ENCODE measurements around the gene MYCN.
"Not testable (repeated sequence)": the region's sequence is repeated elsewhere in the genome, so short reads cannot be mapped to it uniquely, and the experiment has no call there.

Gene MYCN

DNA sequence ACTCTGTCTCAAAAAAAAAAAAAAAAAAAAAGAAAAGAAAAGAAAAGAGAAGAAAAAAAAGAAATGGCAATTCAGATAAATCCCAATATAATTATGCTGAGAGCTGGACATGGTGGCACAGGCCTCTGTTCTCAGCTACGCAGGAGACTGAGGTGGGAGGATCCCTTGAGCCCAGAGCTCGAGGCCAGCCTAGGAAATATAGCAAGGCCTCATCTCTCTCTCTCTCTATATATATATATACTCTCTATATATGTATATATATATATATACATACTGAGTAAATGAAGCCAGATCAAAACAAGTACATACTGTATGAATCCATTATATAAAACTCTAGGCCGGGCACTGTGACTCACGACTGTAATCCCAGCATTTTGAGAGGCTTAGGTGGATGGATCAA lies 30.6 kb upstream of the MYCN start:
- H3K36me3 ChIP-seq, result no peaks in the 10 kb centered on the region
- no peak overlapping the region for H3K4me3 ChIP-seq (ENCODE audit: low read depth in 1 of 2, low read length in 1 of 2)
- H3K9me3 ChIP-seq, result no peaks in the 10 kb centered on the region
- H3K27ac ChIP-seq, result no peak overlapping the region
- no peaks in the 10 kb centered on the region for H3K27me3 ChIP-seq
- TF ChIP-seq, protein P1, sequence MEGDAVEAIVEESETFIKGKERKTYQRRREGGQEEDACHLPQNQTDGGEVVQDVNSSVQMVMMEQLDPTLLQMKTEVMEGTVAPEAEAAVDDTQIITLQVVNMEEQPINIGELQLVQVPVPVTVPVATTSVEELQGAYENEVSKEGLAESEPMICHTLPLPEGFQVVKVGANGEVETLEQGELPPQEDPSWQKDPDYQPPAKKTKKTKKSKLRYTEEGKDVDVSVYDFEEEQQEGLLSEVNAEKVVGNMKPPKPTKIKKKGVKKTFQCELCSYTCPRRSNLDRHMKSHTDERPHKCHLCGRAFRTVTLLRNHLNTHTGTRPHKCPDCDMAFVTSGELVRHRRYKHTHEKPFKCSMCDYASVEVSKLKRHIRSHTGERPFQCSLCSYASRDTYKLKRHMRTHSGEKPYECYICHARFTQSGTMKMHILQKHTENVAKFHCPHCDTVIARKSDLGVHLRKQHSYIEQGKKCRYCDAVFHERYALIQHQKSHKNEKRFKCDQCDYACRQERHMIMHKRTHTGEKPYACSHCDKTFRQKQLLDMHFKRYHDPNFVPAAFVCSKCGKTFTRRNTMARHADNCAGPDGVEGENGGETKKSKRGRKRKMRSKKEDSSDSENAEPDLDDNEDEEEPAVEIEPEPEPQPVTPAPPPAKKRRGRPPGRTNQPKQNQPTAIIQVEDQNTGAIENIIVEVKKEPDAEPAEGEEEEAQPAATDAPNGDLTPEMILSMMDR (IDR thresholded peaks at IDR 0.05), result no peak
- no peaks in the 10 kb centered on the region for H3K4me1 ChIP-seq (ENCODE audit: control insufficient read depth in 1 of 2, insufficient read depth in 1 of 2, low read depth in 1 of 2, low read length in 1 of 2)

DNA sequence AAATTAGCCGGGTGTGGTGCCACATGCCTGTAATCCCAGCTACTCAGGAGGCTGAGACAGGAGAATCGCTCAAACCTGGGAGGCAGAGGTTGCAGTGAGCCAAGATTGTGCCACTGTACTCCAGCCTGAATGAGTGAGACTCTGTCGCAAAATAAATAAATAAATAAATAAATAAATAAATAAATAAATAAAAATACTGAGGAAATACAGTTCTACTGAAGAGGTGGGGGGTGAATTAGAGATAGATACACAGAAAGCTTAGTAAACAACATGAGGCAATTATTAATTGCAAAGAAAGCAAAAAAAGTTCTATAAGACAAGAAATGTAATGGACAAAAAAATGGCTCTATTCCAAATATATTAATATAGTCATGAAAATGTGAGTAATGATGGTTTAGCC lies 29.1 kb upstream of the MYCN start:
- not testable (repeated sequence) for H3K27ac ChIP-seq; H3K9me3 ChIP-seq; H3K4me3 ChIP-seq (ENCODE audit: low read depth in 1 of 2, low read length in 1 of 2); H3K36me3 ChIP-seq; H3K27me3 ChIP-seq; H3K4me1 ChIP-seq (ENCODE audit: control insufficient read depth in 1 of 2, insufficient read depth in 1 of 2, low read depth in 1 of 2, low read length in 1 of 2)

GRCh38 chr2:15911686-15912085 lies 28.7 kb upstream of the MYCN start:
- no peaks in the 10 kb centered on the region for H3K27me3 ChIP-seq
- H3K9me3 ChIP-seq, result no peaks in the 10 kb centered on the region
- H3K4me3 ChIP-seq (ENCODE audit: low read depth in 1 of 2, low read length in 1 of 2), result no peak overlapping the region
- TF ChIP-seq, protein P1 (IDR thresholded peaks at IDR 0.05), result no peak
- no peaks in the 10 kb centered on the region for H3K36me3 ChIP-seq
- H3K4me1 ChIP-seq (ENCODE audit: control insufficient read depth in 1 of 2, insufficient read depth in 1 of 2, low read depth in 1 of 2, low read length in 1 of 2), result no peaks in the 10 kb centered on the region
- no peak overlapping the region for H3K27ac ChIP-seq

GRCh38 chr2:15912203-15912602 lies 28.1 kb upstream of the MYCN start:
- H3K4me1 ChIP-seq (ENCODE audit: control insufficient read depth in 1 of 2, insufficient read depth in 1 of 2, low read depth in 1 of 2, low read length in 1 of 2), result no peaks in the 10 kb centered on the region
- TF ChIP-seq, protein P1 (IDR thresholded peaks at IDR 0.05), result no peak
- no peaks in the 10 kb centered on the region for H3K9me3 ChIP-seq
- H3K27me3 ChIP-seq, result no peaks in the 10 kb centered on the region
- no peak overlapping the region for H3K27ac ChIP-seq
- no peaks in the 10 kb centered on the region for H3K36me3 ChIP-seq
- no peak overlapping the region for H3K4me3 ChIP-seq (ENCODE audit: low read depth in 1 of 2, low read length in 1 of 2)

- Histone ChIP-seq H3K4me3 (ENCODE audit: low read depth in 1 of 2, low read length in 1 of 2) (no peak overlapping the region), H3K27me3 (no peaks in the 10 kb centered on the region), H3K27ac (no peak overlapping the region), H3K9me3 (no peaks in the 10 kb centered on the region), H3K4me1 (ENCODE audit: control insufficient read depth in 1 of 2, insufficient read depth in 1 of 2, low read depth in 1 of 2, low read length in 1 of 2) (no peaks in the 10 kb centered on the region), H3K36me3 (no peaks in the 10 kb centered on the region)
- TF ChIP-seq, protein P1 (IDR thresholded peaks at IDR 0.05), result no peak
Measured at GRCh38 chr2:15913146-15913545, 27.2 kb upstream of the MYCN start.

- H3K4me1 ChIP-seq (ENCODE audit: control insufficient read depth in 1 of 2, insufficient read depth in 1 of 2, low read depth in 1 of 2, low read length in 1 of 2), result no peaks in the 10 kb centered on the region
- H3K9me3 ChIP-seq, result no peaks in the 10 kb centered on the region
- no peak overlapping the region for H3K27ac ChIP-seq
- no peaks in the 10 kb centered on the region for H3K27me3 ChIP-seq
- TF ChIP-seq, protein P1 (IDR thresholded peaks at IDR 0.05), result no peak
- H3K36me3 ChIP-seq, result no peaks in the 10 kb centered on the region
- no peak overlapping the region for H3K4me3 ChIP-seq (ENCODE audit: low read depth in 1 of 2, low read length in 1 of 2)
Measured at GRCh38 chr2:15914596-15915385, 25.6 kb upstream of the MYCN start.

DNA sequence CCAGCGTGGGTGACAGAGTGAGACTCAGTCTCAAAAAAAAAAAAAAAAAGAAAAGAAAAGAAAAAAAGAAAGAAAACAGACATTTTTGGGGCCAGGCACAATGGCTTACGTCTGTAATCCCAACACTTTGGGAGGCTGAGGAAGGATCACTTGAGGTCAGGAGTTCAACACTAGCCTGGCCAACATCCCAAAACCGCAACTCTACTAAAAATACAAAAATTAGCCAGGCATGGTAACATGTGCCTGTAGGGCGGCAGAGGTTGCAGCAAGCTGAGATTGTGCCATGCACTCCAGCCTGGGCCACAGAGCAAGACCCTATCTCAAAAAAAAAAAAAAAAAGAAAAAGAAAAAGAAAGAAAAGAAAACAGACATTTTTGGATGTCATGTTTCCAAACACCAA lies 24.8 kb upstream of the MYCN start:
- not testable (repeated sequence) for H3K27me3 ChIP-seq; H3K4me1 ChIP-seq (ENCODE audit: control insufficient read depth in 1 of 2, insufficient read depth in 1 of 2, low read depth in 1 of 2, low read length in 1 of 2); H3K27ac ChIP-seq; H3K4me3 ChIP-seq (ENCODE audit: low read depth in 1 of 2, low read length in 1 of 2); H3K9me3 ChIP-seq; H3K36me3 ChIP-seq
